H1 (cell line): ENCODE data around the gene GZF1. TPM values are rescaled to one million over a fixed set of nuclear protein-coding genes. Genes with fewer than 3 reads are reported as not detected.

ENCODE experiments used
- CTCF ChIA-PET: fragments of 300-600 bp; sonication (Branson Sonifier 250); formaldehyde crosslinking; loops from one replicate; lab custom pipeline; 2021; ENCODE audit not compliant: partially characterized antibody; lab: Charles Lee
- POLR2A ChIA-PET: fragments of 300-600 bp; sonication (Branson Sonifier 250); formaldehyde crosslinking; loops from one replicate; lab custom pipeline; 2021; ENCODE audit warnings: inconsistent platforms; ENCODE audit not compliant: partially characterized antibody; lab: Charles Lee
- DNase-seq, 2 experiments: peaks; one replicate each; pipeline versions ENCODE4 v3.0.0 to v3.0.0-alpha.2; 2010 to 2022; ENCODE audit warnings: low spot score in 2 of 2, low read depth in 1 of 2, mixed read lengths in 1 of 2
- FAIRE-seq: peaks from 2 replicates; lab custom pipeline; 2011; peaks lifted over from hg19 to GRCh38; lab: Jason Lieb, UNC
- H2AFZ ChIP-seq: 2 replicates; pipeline ENCODE4 v1.8.1; 2012; ENCODE audit warnings: low read length, inconsistent platforms
- H2AK5ac ChIP-seq: 2 replicates; pipeline ENCODE4 v1.6.1; 2013; ENCODE audit warnings: low read depth, low read length
- H2BK120ac ChIP-seq: replicated peaks from 2 replicates; pipeline ENCODE3; 2013; ENCODE audit warnings: low read depth, low read length, inconsistent platforms
- H2BK12ac ChIP-seq: 2 replicates; pipeline ENCODE4 v1.6.1; 2013; ENCODE audit warnings: low read depth, low read length
- H2BK15ac ChIP-seq: 2 replicates; pipeline ENCODE4 v1.6.1; 2013; ENCODE audit warnings: low read length
- H2BK20ac ChIP-seq: 2 replicates; pipeline ENCODE4 v1.6.1; 2013; ENCODE audit warnings: low read length
- H2BK5ac ChIP-seq: 2 replicates; pipeline ENCODE4 v1.6.1; 2013; ENCODE audit warnings: low read depth, low read length
- H3K14ac ChIP-seq: 2 replicates; pipeline ENCODE4 v1.6.1; 2013; ENCODE audit warnings: inconsistent platforms; ENCODE audit not compliant: insufficient read length
- H3K18ac ChIP-seq: 2 replicates; pipeline ENCODE4 v1.6.1; 2013; ENCODE audit warnings: low read length; ENCODE audit errors: extremely low read depth
- H3K23ac ChIP-seq: 2 replicates; pipeline ENCODE4 v1.6.1; 2013; ENCODE audit warnings: inconsistent platforms; ENCODE audit not compliant: insufficient read length
- H3K23me2 ChIP-seq: 2 replicates; pipeline ENCODE4 v1.6.1; 2013; ENCODE audit warnings: low read depth, low read length
- H3K27ac ChIP-seq: 2 replicates; pipeline ENCODE4 v1.6.1; 2011; ENCODE audit warnings: low read depth, low read length, inconsistent platforms
- H3K27me3 ChIP-seq, 4 experiments: replicated peaks in 1 of 4; 1 replicate in 1 of 4; 2 replicates in 3 of 4; pipeline versions ENCODE4 v1.6.1 to v1.8.1; 2011 to 2013; ENCODE audit warnings: low read length in 3 of 4, mild to moderate bottlenecking in 3 of 4, inconsistent platforms in 2 of 4, mixed read lengths in 2 of 4, moderate library complexity in 1 of 4; ENCODE audit not compliant: control insufficient read depth in 3 of 4, insufficient read depth in 3 of 4; ENCODE audit errors: extremely low read depth in 1 of 4
- H3K36me3 ChIP-seq, 4 experiments: 2 replicates each; pipeline versions ENCODE4 v1.6.1 to v1.8.1; 2011 to 2013; ENCODE audit warnings: mild to moderate bottlenecking in 4 of 4, low read length in 3 of 4, moderate library complexity in 2 of 4, control low read depth in 1 of 4, inconsistent platforms in 1 of 4; ENCODE audit not compliant: insufficient read depth in 4 of 4, control insufficient read depth in 2 of 4
- H3K4ac ChIP-seq: replicated peaks from 2 replicates; pipeline ENCODE3; 2013; ENCODE audit warnings: low read length, low read depth, mixed read lengths, inconsistent platforms; ENCODE audit not compliant: insufficient read length
- H3K4me1 ChIP-seq, 4 experiments: replicated peaks in 1 of 4; 1 replicate in 1 of 4; 2 replicates in 3 of 4; pipeline versions ENCODE4 v1.6.1 to v1.8.1; 2011 to 2013; ENCODE audit warnings: low read length in 3 of 4, inconsistent platforms in 2 of 4, mixed read lengths in 1 of 4; ENCODE audit not compliant: insufficient read depth in 4 of 4, control insufficient read depth in 3 of 4
- H3K4me2 ChIP-seq, 2 experiments: 2 replicates each; pipeline versions ENCODE4 v1.6.1 to v1.8.1; 2011 to 2013; ENCODE audit warnings: low read depth in 2 of 2, low read length in 2 of 2, control low read depth in 1 of 2, inconsistent platforms in 1 of 2, mild to moderate bottlenecking in 1 of 2; ENCODE audit not compliant: insufficient read depth in 1 of 2
- H3K4me3 ChIP-seq, 4 experiments: fragments of 200-600, 300-600 bp in 1 of 4; sonication (generic), shearing (Covaris generic), sonication (Bioruptor Twin) in 1 of 4; 2 replicates each; pipeline versions ENCODE4 v1.5.1 to v1.8.1; 2011 to 2016; ENCODE audit warnings: low read length in 4 of 4, low read depth in 3 of 4, control low read depth in 2 of 4, inconsistent platforms in 2 of 4, mild to moderate bottlenecking in 2 of 4, mixed read lengths in 1 of 4, moderate library complexity in 1 of 4; ENCODE audit not compliant: insufficient read depth in 2 of 4; ENCODE audit errors: extremely low read depth in 1 of 4
- H3K56ac ChIP-seq: replicated peaks from 2 replicates; pipeline ENCODE3; 2013; ENCODE audit warnings: low read depth, mild to moderate bottlenecking, mixed read lengths, low read length, inconsistent platforms; ENCODE audit not compliant: insufficient read length
- H3K79me1 ChIP-seq: 2 replicates; pipeline ENCODE4 v1.6.1; 2013; ENCODE audit warnings: low read depth, low read length, control low read depth
- H3K79me2 ChIP-seq, 2 experiments: 2 replicates each; pipeline versions ENCODE4 v1.6.1 to v1.8.1; 2012 to 2013; ENCODE audit warnings: low read length in 2 of 2, mild to moderate bottlenecking in 2 of 2, inconsistent platforms in 1 of 2; ENCODE audit not compliant: insufficient read depth in 2 of 2, control insufficient read depth in 1 of 2
- H3K9ac ChIP-seq, 4 experiments: replicated peaks in 1 of 4; 1 replicate in 1 of 4; 2 replicates in 3 of 4; pipeline versions ENCODE4 v1.6.1 to v1.8.1; 2011 to 2013; ENCODE audit warnings: low read depth in 3 of 4, low read length in 3 of 4, control low read depth in 2 of 4, mild to moderate bottlenecking in 2 of 4, moderate library complexity in 2 of 4, inconsistent platforms in 1 of 4; ENCODE audit errors: extremely low read depth in 1 of 4
- H3K9me3 ChIP-seq, 2 experiments: 2 replicates each; pipeline versions ENCODE4 v1.6.1 to v1.8.1; 2012 to 2013; ENCODE audit warnings: mild to moderate bottlenecking in 2 of 2, moderate library complexity in 2 of 2, control low read depth in 1 of 2, inconsistent platforms in 1 of 2, low read depth in 1 of 2, low read length in 1 of 2, mixed read lengths in 1 of 2; ENCODE audit not compliant: insufficient read depth in 2 of 2
- H4K20me1 ChIP-seq, 2 experiments: replicated peaks in 1 of 2; 2 replicates each; pipeline versions ENCODE3 to v1.8.1; 2011 to 2013; ENCODE audit warnings: inconsistent platforms in 2 of 2, low read length in 2 of 2, mild to moderate bottlenecking in 1 of 2; ENCODE audit not compliant: insufficient read depth in 2 of 2, control insufficient read depth in 1 of 2
- H4K5ac ChIP-seq: 2 replicates; pipeline ENCODE4 v1.6.1; 2013; ENCODE audit warnings: low read length, low read depth, mixed read lengths, inconsistent platforms; ENCODE audit not compliant: insufficient read length
- H4K8ac ChIP-seq: 2 replicates; pipeline ENCODE4 v1.8.0; 2013; ENCODE audit warnings: mild to moderate bottlenecking, moderate library complexity, low read length, inconsistent platforms; ENCODE audit not compliant: insufficient read depth; ENCODE audit errors: extremely low read depth
- H4K91ac ChIP-seq: replicated peaks from 2 replicates; pipeline ENCODE3; 2013; ENCODE audit warnings: low read length, mixed read lengths, inconsistent platforms; ENCODE audit not compliant: insufficient read length
- CHD1 ChIP-seq: IDR thresholded peaks from 2 replicates; pipeline ENCODE4 v1.6.1; 2012; ENCODE audit warnings: low read depth, low read length, improper control_type of control experiment
- JUND ChIP-seq: IDR thresholded peaks from 2 replicates; pipeline ENCODE4 v1.6.1; 2011; ENCODE audit warnings: mild to moderate bottlenecking, improper control_type of control experiment, low read length
- KDM4A ChIP-seq: IDR thresholded peaks from one replicate; pipeline ENCODE4 v1.7.1; 2012; ENCODE audit warnings: low read depth, mild to moderate bottlenecking, moderate library complexity, low read length, inconsistent platforms; ENCODE audit not compliant: severe bottlenecking
- MAFK ChIP-seq: IDR thresholded peaks from 2 replicates; pipeline ENCODE4 v1.6.1; 2012; ENCODE audit warnings: low read depth, mild to moderate bottlenecking, improper control_type of control experiment, low read length
- ZNF274 ChIP-seq: IDR thresholded peaks from 2 replicates; pipeline ENCODE4 v1.7.0; 2012; ENCODE audit warnings: low read length, borderline replicate concordance; ENCODE audit errors: extremely low read depth
- WGBS, 2 experiments: shearing (Covaris generic) in 1 of 2; methylation state at CpG; one replicate each; pipeline versions ENCODE4 v1.1.6 to v1.1.7; 2013 to 2015; ENCODE audit warnings: low lambda C conversion rate in 2 of 2, mixed read lengths in 2 of 2, inconsistent platforms in 1 of 2, low coverage in 1 of 2, missing lambda C conversion rate in 1 of 2; ENCODE audit not compliant: insufficient replicate concordance in 2 of 2, insufficient coverage in 1 of 2, insufficient read length in 1 of 2; ENCODE audit errors: extremely low coverage in 1 of 2, missing lambda C conversion rate in 1 of 2; 5-methylcytosine and 5-hydroxymethylcytosine counted together
- polyA plus RNA-seq, 7 experiments: library from polyadenylated mRNA; depleted of rRNA in 3 of 7; stranded (reverse) in 5 of 7; unstranded in 2 of 7; fragments of >200 nt in 5 of 7; fragments of 200-250 nt in 2 of 7; gene quantifications; 1 replicate in 5 of 7; 2 replicates in 1 of 7; 4 replicates in 1 of 7; pipeline versions ENCODE4 v1.2.1 to v1.2.3, GENCODE V29; 2011 to 2013; ENCODE audit warnings: missing spikeins in 2 of 7, mixed read lengths in 2 of 7
- total RNA-seq: library from RNA; stranded (reverse); fragmentation: NEBNext Ultra II Directional; extraction: Animal tissue kit (Norgen Biotek cat#: 25700); gene quantifications from 2 replicates; pipeline ENCODE4 v1.2.1, GENCODE V29; 2021

Gene GZF1
- total and polyA plus RNA-seq, 2 of the 8 experiments (the other 6 are each of a cell fraction or from before 2014, with no cell fraction given): 8.2 to 11.9 TPM

GRCh38 chr20:23315099-23315498, 46.9 kb upstream of the GZF1 start:
- CTCF ChIA-PET: interaction anchor here (1.0 kb wide), 1 partner anchor 26 kb away, joined by 5 read pairs; no protein-coding TSS in a partner anchor
- FAIRE-seq: no peak
- Histone ChIP-seq H3K4me2 (no peak overlapping the region), H3K56ac (no peak overlapping the region), H3K4ac (no peak overlapping the region), H3K23me2 (no peaks in the 10 kb centered on the region), H2BK20ac (no peak overlapping the region), H2AFZ (no peak overlapping the region), H3K36me3 (no peaks in the 10 kb centered on the region), H3K18ac (no peak overlapping the region), H4K20me1 (no peaks in the 10 kb centered on the region), H3K79me2 (no peaks in the 10 kb centered on the region), H3K27ac (no peak overlapping the region), H3K9me3 (no peaks in the 10 kb centered on the region), H3K23ac (no peak overlapping the region), H2BK120ac (no peak overlapping the region), H4K5ac (no peak overlapping the region), H3K4me3 (no peak overlapping the region), H3K27me3 (no peaks in the 10 kb centered on the region), H3K14ac (no peak overlapping the region), H2BK5ac (no peak overlapping the region), H3K9ac (no peak overlapping the region), H4K8ac (no peak overlapping the region; the same call in 1 of the 2 replicates), H4K91ac (no peak overlapping the region), H3K4me1 (no peaks in the 10 kb centered on the region), H2BK15ac (no peak overlapping the region), H2BK12ac (no peak overlapping the region), H2AK5ac (no peak overlapping the region), H3K79me1 (no peaks in the 10 kb centered on the region)
- WGBS, 2 experiments: 94% methylated on average over 9 of the region's 9 CpGs; no CpG with 5 or more reads in 1 of the 2 experiments
- no peak for DNase-seq
- POLR2A ChIA-PET: interaction anchor here (0.6 kb wide), 1 partner anchor 21 kb away, joined by 3 read pairs; no protein-coding TSS in a partner anchor
- TF ChIP-seq JUND (no peak), ZNF274 (no peak), MAFK (no peak), KDM4A (no peak), CHD1 (no peak)
